ENCODE results near the gene OR5B3. TPM values are rescaled to one million over a fixed set of nuclear protein-coding genes. Genes with fewer than 3 reads are reported as not detected.
"Not testable (repeated sequence)": the region's sequence is repeated elsewhere in the genome, so short reads cannot be mapped to it uniquely, and the experiment has no call there.

Gene OR5B3
- total and polyA plus RNA-seq, 9 of the 15 experiments (the other 6 are each of a cell fraction or from before 2014, with no cell fraction given) = not detected

GRCh38 chr11:58429273-58429672, 22.6 kb upstream of the OR5B3 start (continued):
- TF ChIP-seq STAT5A (IDR thresholded peaks at IDR 0.05; ENCODE audit: borderline replicate concordance, low read length) (no peak), BRD4 (IDR thresholded peaks at IDR 0.05) (no peak), ZZZ3 (IDR thresholded peaks at IDR 0.05) (no peak)

DNA sequence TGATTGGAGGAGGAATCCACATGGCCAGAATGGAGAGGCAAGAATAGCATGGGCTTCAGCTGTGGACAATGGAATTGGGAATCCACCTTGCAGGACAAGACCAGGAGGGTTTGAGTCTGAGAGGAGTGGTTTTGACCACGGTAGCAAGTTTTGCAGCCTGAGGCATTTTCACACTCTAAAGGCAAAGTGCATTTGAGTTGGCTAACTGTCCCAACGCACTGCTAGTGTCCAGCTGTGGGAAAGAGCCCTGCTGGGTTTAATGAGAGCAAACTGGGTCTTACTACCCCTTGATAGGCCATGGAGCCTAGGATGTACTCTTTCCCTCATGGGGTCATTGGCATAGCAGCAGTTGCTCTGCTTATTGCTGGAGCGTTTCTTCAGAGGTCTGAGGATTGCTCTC, 21.3 kb upstream of the OR5B3 start, which contains the start of gene OR5B2:
Gene OR5B2 (minus strand): TSS at position 101 of the 400 bp plus-strand sequence. CDS start 4,860 bp downstream, outside the sequence.
- ChIA-PET POLR2A (no interaction called here), CTCF (ENCODE audit: low intra/inter-chr PET ratio) (no interaction called here)
- H3K4me1 ChIP-seq (replicated peaks in 1 of 2; ENCODE audit: control insufficient read depth in 2 of 2, insufficient read depth in 2 of 2, low read length in 2 of 2) = no peaks in the 10 kb centered on the region
- intact Hi-C loops (cut with micrococcal nuclease) (no loop called here), in situ Hi-C loops (cut with MboI) (no loop called here)
- FAIRE-seq (no peak), DNase-seq (ENCODE audit: extremely low read depth in 1 of 4, low spot score in 3 of 4) (no peak), ATAC-seq (no peak)
- H3K9ac ChIP-seq (ENCODE audit: insufficient read depth in 1 of 2, low read depth in 2 of 2, low read length in 2 of 2) = no peak within 1 kb of the TSS
- 0% methylated on average over 3 of the region's 3 CpGs for WGBS (ENCODE audit: insufficient coverage, low coverage, missing lambda C conversion rate)
- no peaks in the 10 kb centered on the region for H3K36me3 ChIP-seq (ENCODE audit: control insufficient read depth, insufficient read depth, low read length)
- no peaks in the 10 kb centered on the region for H4K20me1 ChIP-seq (replicated peaks; ENCODE audit: control insufficient read depth, insufficient read depth, low read length)
- no peaks in the 10 kb centered on the region for H3K79me2 ChIP-seq (ENCODE audit: control insufficient read depth, insufficient read depth, low read length)
- TF ChIP-seq, protein P1, sequence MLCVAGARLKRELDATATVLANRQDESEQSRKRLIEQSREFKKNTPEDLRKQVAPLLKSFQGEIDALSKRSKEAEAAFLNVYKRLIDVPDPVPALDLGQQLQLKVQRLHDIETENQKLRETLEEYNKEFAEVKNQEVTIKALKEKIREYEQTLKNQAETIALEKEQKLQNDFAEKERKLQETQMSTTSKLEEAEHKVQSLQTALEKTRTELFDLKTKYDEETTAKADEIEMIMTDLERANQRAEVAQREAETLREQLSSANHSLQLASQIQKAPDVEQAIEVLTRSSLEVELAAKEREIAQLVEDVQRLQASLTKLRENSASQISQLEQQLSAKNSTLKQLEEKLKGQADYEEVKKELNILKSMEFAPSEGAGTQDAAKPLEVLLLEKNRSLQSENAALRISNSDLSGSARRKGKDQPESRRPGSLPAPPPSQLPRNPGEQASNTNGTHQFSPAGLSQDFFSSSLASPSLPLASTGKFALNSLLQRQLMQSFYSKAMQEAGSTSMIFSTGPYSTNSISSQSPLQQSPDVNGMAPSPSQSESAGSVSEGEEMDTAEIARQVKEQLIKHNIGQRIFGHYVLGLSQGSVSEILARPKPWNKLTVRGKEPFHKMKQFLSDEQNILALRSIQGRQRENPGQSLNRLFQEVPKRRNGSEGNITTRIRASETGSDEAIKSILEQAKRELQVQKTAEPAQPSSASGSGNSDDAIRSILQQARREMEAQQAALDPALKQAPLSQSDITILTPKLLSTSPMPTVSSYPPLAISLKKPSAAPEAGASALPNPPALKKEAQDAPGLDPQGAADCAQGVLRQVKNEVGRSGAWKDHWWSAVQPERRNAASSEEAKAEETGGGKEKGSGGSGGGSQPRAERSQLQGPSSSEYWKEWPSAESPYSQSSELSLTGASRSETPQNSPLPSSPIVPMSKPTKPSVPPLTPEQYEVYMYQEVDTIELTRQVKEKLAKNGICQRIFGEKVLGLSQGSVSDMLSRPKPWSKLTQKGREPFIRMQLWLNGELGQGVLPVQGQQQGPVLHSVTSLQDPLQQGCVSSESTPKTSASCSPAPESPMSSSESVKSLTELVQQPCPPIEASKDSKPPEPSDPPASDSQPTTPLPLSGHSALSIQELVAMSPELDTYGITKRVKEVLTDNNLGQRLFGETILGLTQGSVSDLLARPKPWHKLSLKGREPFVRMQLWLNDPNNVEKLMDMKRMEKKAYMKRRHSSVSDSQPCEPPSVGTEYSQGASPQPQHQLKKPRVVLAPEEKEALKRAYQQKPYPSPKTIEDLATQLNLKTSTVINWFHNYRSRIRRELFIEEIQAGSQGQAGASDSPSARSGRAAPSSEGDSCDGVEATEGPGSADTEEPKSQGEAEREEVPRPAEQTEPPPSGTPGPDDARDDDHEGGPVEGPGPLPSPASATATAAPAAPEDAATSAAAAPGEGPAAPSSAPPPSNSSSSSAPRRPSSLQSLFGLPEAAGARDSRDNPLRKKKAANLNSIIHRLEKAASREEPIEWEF (CRISPR knock-in tag; IDR thresholded peaks at IDR 0.05) = no peak
- no peak for TF ChIP-seq NR2C2 (CRISPR knock-in tag; IDR thresholded peaks at IDR 0.05)
- TF ChIP-seq NR2C2 (tag; IDR thresholded peaks at IDR 0.05) = no peak
- H2AFZ ChIP-seq (ENCODE audit: low read depth, low read length) = no peak within 1 kb of the TSS
- BruUV-seq (replicated peaks) = no TSS peak
- H3K27me3 ChIP-seq (ENCODE audit: control insufficient read depth in 2 of 2, insufficient read depth in 2 of 2, low read length in 2 of 2) = no peaks in the 10 kb centered on the region; a peak in 1 of 5 replicates
- H3K27ac ChIP-seq (ENCODE audit: extremely low read depth, low read depth, low read length) = no peak within 1 kb of the TSS
- no peak within 1 kb of the TSS for H3K4me3 ChIP-seq
- no peaks in the 10 kb centered on the region for H3K9me3 ChIP-seq (replicated peaks; ENCODE audit: control insufficient read depth, insufficient read depth, low read depth, low read length)
- H3K9me1 ChIP-seq (ENCODE audit: control insufficient read depth, insufficient read depth, low read length) = no peaks in the 10 kb centered on the region
- H3K4me2 ChIP-seq (ENCODE audit: insufficient read depth, low read length) = no peak within 1 kb of the TSS

- H4K20me1 ChIP-seq (replicated peaks; ENCODE audit: control insufficient read depth, insufficient read depth, low read length); H3K4me2 ChIP-seq (ENCODE audit: insufficient read depth, low read length); FAIRE-seq; H3K4me3 ChIP-seq; H2AFZ ChIP-seq (ENCODE audit: low read depth, low read length); intact Hi-C loops (cut with micrococcal nuclease); BruUV-seq (replicated peaks); ATAC-seq; H3K27me3 ChIP-seq (ENCODE audit: control insufficient read depth in 2 of 2, insufficient read depth in 2 of 2, low read length in 2 of 2); H3K79me2 ChIP-seq (ENCODE audit: control insufficient read depth, insufficient read depth, low read length); H3K9me3 ChIP-seq (replicated peaks; ENCODE audit: control insufficient read depth, insufficient read depth, low read depth, low read length); H3K9ac ChIP-seq (ENCODE audit: insufficient read depth in 1 of 2, low read depth in 2 of 2, low read length in 2 of 2); H3K9me1 ChIP-seq (ENCODE audit: control insufficient read depth, insufficient read depth, low read length); in situ Hi-C loops (cut with MboI); H3K36me3 ChIP-seq (ENCODE audit: control insufficient read depth, insufficient read depth, low read length); H3K4me1 ChIP-seq (replicated peaks in 1 of 2; ENCODE audit: control insufficient read depth in 2 of 2, insufficient read depth in 2 of 2, low read length in 2 of 2); H3K27ac ChIP-seq (ENCODE audit: extremely low read depth, low read depth, low read length); CTCF ChIA-PET (ENCODE audit: low intra/inter-chr PET ratio); DNase-seq (ENCODE audit: extremely low read depth in 1 of 4, low spot score in 3 of 4); POLR2A ChIA-PET: not testable (repeated sequence)
- no CpG with 5 or more reads among the region's 2 CpGs for WGBS (ENCODE audit: insufficient coverage, low coverage, missing lambda C conversion rate)
Measured at GRCh38 chr11:58399622-58400021, 7.1 kb downstream of the OR5B3 start.

All from K562 (cell line).